HAP-1 (cell line): ENCODE results near the gene GATAD2A.
"Not testable (repeated sequence)": the region's sequence is repeated elsewhere in the genome, so short reads cannot be mapped to it uniquely, and the experiment has no call there.

ENCODE experiments used
- DNase-seq, 2 experiments: peaks; one replicate each; pipeline ENCODE4 v3.0.0-alpha.2; 2016 to 2020; ENCODE audit warnings: low spot score in 2 of 2
- H3K27me3 ChIP-seq: fragments of 250-450 bp; sonication (Bioruptor Pico); 2 replicates; pipeline ENCODE4 v1.5.1; 2020; ENCODE audit warnings: low read depth, mild to moderate bottlenecking, moderate library complexity
- H3K36me3 ChIP-seq: fragments of 250-450 bp; sonication (Bioruptor Pico); replicated peaks from 2 replicates; pipeline ENCODE4 v1.5.1; 2020; ENCODE audit warnings: mild to moderate bottlenecking
- H3K4me1 ChIP-seq: fragments of 250-450 bp; sonication (Bioruptor Pico); 2 replicates; pipeline ENCODE4 v1.5.1; 2020; ENCODE audit warnings: mild to moderate bottlenecking
- H3K4me3 ChIP-seq: fragments of 250-450 bp; sonication (Bioruptor Pico); 2 replicates; pipeline ENCODE4 v1.5.1; 2020; ENCODE audit warnings: mild to moderate bottlenecking, moderate library complexity
- H3K9me3 ChIP-seq: fragments of 250-450 bp; sonication (Bioruptor Pico); 2 replicates; pipeline ENCODE4 v1.5.1; 2020; ENCODE audit warnings: mild to moderate bottlenecking, moderate library complexity
- in situ Hi-C: fragments of 300-500 bp; cut with MboI; formaldehyde crosslinking; loops from 3 replicates; pipeline ENCODE4 v1.14.3; 2020; ENCODE audit warnings: low sequenced_read_pairs, inconsistent platforms, mixed read lengths

GATAD2A gene, protein sequence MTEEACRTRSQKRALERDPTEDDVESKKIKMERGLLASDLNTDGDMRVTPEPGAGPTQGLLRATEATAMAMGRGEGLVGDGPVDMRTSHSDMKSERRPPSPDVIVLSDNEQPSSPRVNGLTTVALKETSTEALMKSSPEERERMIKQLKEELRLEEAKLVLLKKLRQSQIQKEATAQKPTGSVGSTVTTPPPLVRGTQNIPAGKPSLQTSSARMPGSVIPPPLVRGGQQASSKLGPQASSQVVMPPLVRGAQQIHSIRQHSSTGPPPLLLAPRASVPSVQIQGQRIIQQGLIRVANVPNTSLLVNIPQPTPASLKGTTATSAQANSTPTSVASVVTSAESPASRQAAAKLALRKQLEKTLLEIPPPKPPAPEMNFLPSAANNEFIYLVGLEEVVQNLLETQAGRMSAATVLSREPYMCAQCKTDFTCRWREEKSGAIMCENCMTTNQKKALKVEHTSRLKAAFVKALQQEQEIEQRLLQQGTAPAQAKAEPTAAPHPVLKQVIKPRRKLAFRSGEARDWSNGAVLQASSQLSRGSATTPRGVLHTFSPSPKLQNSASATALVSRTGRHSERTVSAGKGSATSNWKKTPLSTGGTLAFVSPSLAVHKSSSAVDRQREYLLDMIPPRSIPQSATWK

GRCh38 chr19:19404879-19405860 is at the start of gene GATAD2A:
Gene GATAD2A, plus strand, starts transcription at chr19:19405675. Its CDS starts 59,671 bp downstream, at chr19:19465346.
- peak; percentile 74 to 90 for DNase-seq
- H3K4me1 ChIP-seq: peaks cover 19% of the 10 kb centered on the region
- H3K36me3 ChIP-seq: 0 out of 2 replicates have a peak, but pooled peaks cover 3% of the 10 kb centered on the region
- in situ Hi-C loops: no loop called here
- H3K4me3 ChIP-seq: peak within 1 kb of the TSS; percentile 73
- no peaks in the 10 kb centered on the region for H3K9me3 ChIP-seq
- H3K27me3 ChIP-seq: no peaks in the 10 kb centered on the region

- Histone ChIP-seq H3K36me3 (peaks cover 51% of the 10 kb centered on the region), H3K27me3 (no peaks in the 10 kb centered on the region), H3K4me1 (0 out of 2 replicates have a peak, but pooled peaks cover 2% of the 10 kb centered on the region), H3K9me3 (no peaks in the 10 kb centered on the region), H3K4me3 (no peak overlapping the region)
- in situ Hi-C loops: no loop called here
- DNase-seq: no peak
Measured at GRCh38 chr19:19356500-19356899, 49.0 kb upstream of the GATAD2A start.

GRCh38 chr19:19356901-19357566 is 48.4 kb upstream of the GATAD2A start:
- Histone ChIP-seq H3K36me3 (peaks cover 50% of the 10 kb centered on the region), H3K4me3 (no peak overlapping the region), H3K27me3 (no peaks in the 10 kb centered on the region), H3K9me3 (no peaks in the 10 kb centered on the region), H3K4me1 (0 out of 2 replicates have a peak, but pooled peaks cover 2% of the 10 kb centered on the region)
- in situ Hi-C loops: no loop called here
- no peak for DNase-seq

GRCh38 chr19:19361075-19361594 is 44.3 kb upstream of the GATAD2A start:
- no peaks in the 10 kb centered on the region for H3K27me3 ChIP-seq
- peaks cover 10% of the 10 kb centered on the region for H3K4me1 ChIP-seq
- in situ Hi-C loops: loop anchor here (5.0 kb wide), 1 partner anchor 131 kb away; no protein-coding TSS in a partner anchor
- no peaks in the 10 kb centered on the region for H3K9me3 ChIP-seq
- DNase-seq: peak; percentile 85 to 93
- H3K36me3 ChIP-seq: peaks cover 13% of the 10 kb centered on the region
- no peak overlapping the region for H3K4me3 ChIP-seq

GRCh38 chr19:19362075-19362474 is 43.4 kb upstream of the GATAD2A start:
- DNase-seq: no peak
- in situ Hi-C loops: loop anchor here (5.0 kb wide), 1 partner anchor 130 kb away; no protein-coding TSS in a partner anchor
- Histone ChIP-seq H3K27me3 (no peaks in the 10 kb centered on the region), H3K36me3 (peaks cover 6% of the 10 kb centered on the region; the same call in 1 of the 2 replicates), H3K4me3 (no peak overlapping the region), H3K4me1 (peaks cover 14% of the 10 kb centered on the region), H3K9me3 (no peaks in the 10 kb centered on the region)

- H3K4me1 ChIP-seq: peaks cover 15% of the 10 kb centered on the region
- no peak overlapping the region for H3K4me3 ChIP-seq
- in situ Hi-C loops: no loop called here
- peak; percentile 84 to 85 for DNase-seq
- no peaks in the 10 kb centered on the region for H3K9me3 ChIP-seq
- no peaks in the 10 kb centered on the region for H3K27me3 ChIP-seq
- no peaks in the 10 kb centered on the region for H3K36me3 ChIP-seq
Measured at GRCh38 chr19:19366434-19367396, 38.8 kb upstream of the GATAD2A start.

GRCh38 chr19:19368087-19368486 is 37.4 kb upstream of the GATAD2A start:
- Histone ChIP-seq H3K36me3 (no peaks in the 10 kb centered on the region), H3K4me1 (peaks cover 20% of the 10 kb centered on the region), H3K4me3 (no peak overlapping the region), H3K27me3 (no peaks in the 10 kb centered on the region), H3K9me3 (no peaks in the 10 kb centered on the region)
- DNase-seq: no peak
- in situ Hi-C loops: no loop called here

- no peaks in the 10 kb centered on the region for H3K36me3 ChIP-seq
- peaks cover 22% of the 10 kb centered on the region for H3K4me1 ChIP-seq
- H3K27me3 ChIP-seq: no peaks in the 10 kb centered on the region
- peak in 1 of 2 experiments; percentile 28 for DNase-seq
- H3K9me3 ChIP-seq: no peaks in the 10 kb centered on the region
- in situ Hi-C loops: no loop called here
- no peak overlapping the region for H3K4me3 ChIP-seq
Measured at GRCh38 chr19:19371059-19371458, 34.4 kb upstream of the GATAD2A start.

- Histone ChIP-seq H3K36me3 (no peaks in the 10 kb centered on the region), H3K27me3 (no peaks in the 10 kb centered on the region), H3K4me3 (0 out of 2 replicates have a peak overlapping the region, but pooled peaks have one; percentile 5), H3K4me1 (peaks cover 18% of the 10 kb centered on the region), H3K9me3 (no peaks in the 10 kb centered on the region)
- peak; percentile 58 to 76 for DNase-seq
- in situ Hi-C loops: no loop called here
Measured at GRCh38 chr19:19372656-19373416, 32.6 kb upstream of the GATAD2A start.

DNA sequence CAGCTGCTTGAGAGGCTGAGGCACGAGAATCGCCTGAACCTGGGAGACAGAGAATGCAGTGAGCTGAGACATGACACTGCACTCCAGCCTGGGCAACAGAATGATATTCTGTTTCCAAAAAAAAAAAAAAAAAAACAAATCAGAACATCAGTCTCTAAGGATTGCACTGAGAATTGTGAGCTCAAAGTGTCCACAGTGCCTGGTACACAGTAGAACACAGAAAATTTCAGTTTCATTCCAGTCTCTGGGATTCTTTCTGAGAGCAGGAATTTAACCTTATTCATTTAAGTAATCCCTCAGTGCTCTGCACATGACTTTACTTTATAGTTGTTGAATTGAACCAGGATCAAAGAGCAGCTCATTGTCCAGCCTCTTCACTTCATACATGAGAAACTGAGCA is 25.9 kb upstream of the GATAD2A start:
- no peak for DNase-seq
- in situ Hi-C loops: no loop called here
- H3K4me1 ChIP-seq: peaks cover 9% of the 10 kb centered on the region
- H3K9me3 ChIP-seq: peaks cover 3% of the 10 kb centered on the region; the same call in 1 of the 2 replicates
- H3K27me3 ChIP-seq: no peaks in the 10 kb centered on the region
- H3K4me3 ChIP-seq: no peak overlapping the region
- no peaks in the 10 kb centered on the region for H3K36me3 ChIP-seq

DNA sequence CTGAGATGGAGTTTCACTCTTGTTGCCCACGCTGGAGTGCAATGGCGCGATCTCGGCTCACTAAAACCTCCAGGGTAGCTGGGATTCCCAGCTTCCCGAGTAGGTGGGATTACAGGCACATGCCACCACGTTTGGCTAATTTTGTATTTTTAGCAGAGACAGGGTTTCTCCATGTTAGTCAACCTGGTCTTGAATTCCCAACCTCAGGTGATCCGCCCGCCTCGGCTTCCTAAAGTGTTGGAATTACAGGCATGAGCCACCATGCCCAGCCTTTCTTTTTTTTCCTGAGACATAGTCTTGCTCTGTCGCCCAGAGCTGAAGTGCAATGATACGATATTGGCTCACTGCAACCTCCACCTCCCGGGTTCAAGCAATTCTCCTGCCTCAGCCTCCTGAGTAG is 25.2 kb upstream of the GATAD2A start:
- H3K4me3 ChIP-seq, DNase-seq, H3K27me3 ChIP-seq, in situ Hi-C loops, H3K4me1 ChIP-seq, H3K36me3 ChIP-seq, H3K9me3 ChIP-seq: not testable (repeated sequence)
